HG03103 (cell line): ENCODE results near the gene CST3.

Experiments
- ATAC-seq: cut with Tn5 transposase; IDR thresholded peaks from one replicate; pipeline ENCODE4 v1.9.1; 2021; ENCODE audit warnings: low read depth; ENCODE audit not compliant: unreplicated experiment

CST3 gene

GRCh38 chr20:23605867-23606651 lies 31.7 kb downstream of the CST3 start, which contains the start of gene CST9:
TSS of gene CST9 (minus strand) at chr20:23605917. CDS start at chr20:23605864, 53 bp downstream.
- ATAC-seq, result no peak

DNA sequence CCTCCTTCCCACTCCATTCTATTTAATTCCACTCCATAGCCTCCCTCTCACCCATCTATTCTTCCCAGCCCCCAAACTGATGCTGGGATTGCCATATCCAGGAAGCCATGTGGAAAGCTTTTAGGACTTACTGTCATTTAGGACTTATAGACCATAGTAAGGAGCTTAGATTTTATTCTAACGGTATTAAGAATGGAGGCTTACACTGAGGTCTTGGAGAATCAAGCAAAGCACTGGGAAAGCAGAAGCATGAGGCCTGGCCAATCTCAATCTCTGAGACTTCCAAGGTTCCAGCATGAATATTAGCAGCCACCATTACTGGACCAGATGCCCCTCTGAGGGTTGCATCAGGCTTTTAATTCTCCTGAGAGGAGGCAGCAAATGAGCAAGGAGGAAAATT lies 33.4 kb downstream of the CST3 start:
- no peak for ATAC-seq

DNA sequence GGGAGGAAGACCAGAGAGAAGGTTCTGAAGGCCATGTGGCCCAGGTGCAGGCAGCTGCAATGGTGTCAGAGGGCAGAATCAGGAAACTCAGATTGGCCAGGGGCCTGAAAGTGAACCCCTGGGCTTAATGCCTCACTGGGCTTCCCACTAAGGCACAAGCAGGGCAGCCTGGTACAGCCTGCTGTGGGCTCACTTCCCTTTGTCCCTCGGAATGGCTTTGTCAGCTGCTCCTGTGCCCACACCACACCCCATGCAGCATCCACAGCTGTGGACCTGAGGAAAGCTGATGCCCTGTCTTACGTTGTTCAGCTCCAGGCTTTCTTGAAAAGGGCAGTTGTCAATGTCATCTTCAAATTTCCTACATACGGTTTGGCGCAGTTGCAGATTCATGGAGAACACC lies 34.4 kb downstream of the CST3 start:
- no peak for ATAC-seq

- no peak for ATAC-seq
Observed at GRCh38 chr20:23602699-23603098, 35.1 kb downstream of the CST3 start.

DNA sequence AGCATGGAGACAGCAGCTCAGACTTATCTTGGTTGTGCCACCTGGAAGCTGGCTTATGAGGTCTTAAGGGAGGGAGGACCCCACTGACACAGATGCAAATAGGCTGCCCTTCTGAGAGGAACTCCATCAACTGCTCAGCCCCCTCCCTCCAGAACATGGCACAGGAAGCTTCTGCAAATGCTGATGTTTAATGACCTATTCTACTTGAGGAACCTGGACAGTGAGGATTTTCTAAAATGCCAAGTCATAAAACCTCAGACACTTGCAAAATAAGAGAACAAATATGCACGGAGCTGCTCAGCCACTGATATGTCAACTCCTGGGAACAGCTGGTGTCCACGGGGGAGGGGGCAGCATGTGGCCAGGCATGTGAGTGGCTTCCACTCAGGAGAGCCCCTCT lies 35.5 kb downstream of the CST3 start:
- ATAC-seq, result no peak

DNA sequence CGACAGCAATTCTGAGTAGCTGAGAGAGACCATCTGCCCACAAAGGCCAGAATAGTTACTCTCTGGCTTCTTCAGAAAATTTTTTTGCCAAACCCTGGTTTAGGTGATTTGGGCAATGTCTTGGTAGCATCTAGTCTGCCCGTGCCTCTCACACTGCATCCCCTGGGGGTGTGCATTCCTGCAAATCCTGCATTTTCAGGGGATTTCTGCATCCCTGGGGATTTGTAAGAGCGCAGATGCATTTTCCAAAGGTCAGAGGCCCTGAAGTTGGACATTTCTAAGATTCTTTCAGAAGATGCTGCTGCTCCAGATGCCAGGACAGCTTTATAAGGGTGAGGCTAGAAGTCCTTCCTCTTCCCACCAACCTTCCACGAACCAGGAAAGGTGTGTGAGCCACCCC lies 36.0 kb downstream of the CST3 start:
- ATAC-seq, result no peak

- ATAC-seq, result no peak
Observed at GRCh38 chr20:23598481-23598880, 39.3 kb downstream of the CST3 start.

DNA sequence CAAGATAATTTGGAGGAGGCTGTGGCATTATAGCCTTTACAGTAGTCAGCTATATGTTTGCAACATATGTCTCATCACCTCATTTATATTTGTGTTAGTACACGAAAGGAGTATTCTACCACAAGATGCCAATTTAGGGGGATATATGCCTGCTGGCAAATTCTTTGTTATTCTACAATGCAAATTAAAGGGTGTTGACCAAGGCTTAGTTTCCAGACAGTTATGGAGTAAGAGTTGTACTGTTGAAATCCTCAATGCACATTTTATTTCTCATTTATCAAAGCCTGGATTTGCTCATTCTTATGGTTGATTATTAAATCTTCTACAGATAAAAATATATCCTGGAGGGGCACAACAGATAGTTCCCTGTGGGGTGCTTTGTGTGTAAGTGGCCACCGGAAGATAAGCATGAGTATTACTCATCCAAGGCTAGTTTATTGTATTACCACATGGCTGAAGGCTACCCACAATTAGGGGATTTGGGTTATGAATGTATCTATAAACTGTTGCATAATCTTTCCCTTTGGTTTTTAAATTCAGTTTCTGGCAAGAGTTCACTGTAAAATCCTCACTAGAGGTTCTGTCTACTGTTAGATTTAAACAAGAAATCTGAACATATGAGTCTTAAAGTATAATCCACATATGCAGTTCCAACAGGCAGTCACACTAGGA lies 41.0 kb downstream of the CST3 start:
- no peak for ATAC-seq

- ATAC-seq, result no peak
Observed at GRCh38 chr20:23595941-23596340, 41.8 kb downstream of the CST3 start.

- ATAC-seq, result no peak
Observed at GRCh38 chr20:23588434-23589403, 49.0 kb downstream of the CST3 start.

- no peak for ATAC-seq
Observed at GRCh38 chr20:23587631-23588030, 50.1 kb downstream of the CST3 start.

- no peak for ATAC-seq
Observed at GRCh38 chr20:23586735-23587525, 50.8 kb downstream of the CST3 start.

GRCh38 chr20:23585808-23586734 lies 51.7 kb downstream of the CST3 start:
- no peak for ATAC-seq

DNA sequence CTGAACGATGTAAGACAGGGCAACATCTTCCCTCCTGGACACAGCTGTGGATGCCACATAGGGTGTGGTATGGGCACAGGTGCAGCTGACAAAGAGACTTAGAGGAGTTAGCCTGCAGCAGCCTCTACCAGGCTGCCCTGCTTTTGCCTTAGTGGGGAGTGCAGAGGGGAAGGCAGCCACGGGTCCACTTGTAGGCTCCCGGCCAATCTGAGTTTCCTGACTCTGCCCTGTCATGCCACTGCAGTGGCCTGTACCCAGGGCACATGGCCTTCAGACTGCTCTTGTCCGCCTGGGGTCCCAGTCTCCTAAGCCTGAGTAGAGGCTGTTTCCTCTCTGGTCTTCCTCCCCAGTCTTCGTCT lies 52.3 kb downstream of the CST3 start:
- no peak for ATAC-seq

- ATAC-seq, result no peak
Observed at GRCh38 chr20:23584434-23585199, 53.1 kb downstream of the CST3 start.
